ENCODE data around the gene KRT27. TPM values are rescaled to one million over a fixed set of nuclear protein-coding genes. Genes with fewer than 3 reads are reported as not detected.

KRT27 gene
- total and polyA plus RNA-seq, 10 of the 15 experiments (the other 5 are each of a cell fraction or from before 2014, with no cell fraction given) = not detected

GRCh38 chr17:40795019-40795667, 12.8 kb upstream of the KRT27 start:
- no TSS peak for BruUV-seq (replicated peaks)
- H3K4me1 ChIP-seq (ENCODE audit: control insufficient read depth, insufficient read depth, low read length) = no peaks in the 10 kb centered on the region
- WGBS (ENCODE audit: insufficient coverage, insufficient replicate concordance, low lambda C conversion rate, missing lambda C conversion rate) = 38% methylated on average over 10 of the region's 10 CpGs
- ATAC-seq (no peak), DNase-seq (ENCODE audit: low read depth, low spot score) (no peak), FAIRE-seq (no peak)
- no peak overlapping the region for H2AFZ ChIP-seq (ENCODE audit: control insufficient read depth, low read depth, low read length)
- H3K27ac ChIP-seq (ENCODE audit: control insufficient read depth, insufficient read depth) = no peak overlapping the region
- H4K20me1 ChIP-seq (ENCODE audit: control insufficient read depth, insufficient read depth) = no peaks in the 10 kb centered on the region
- H3K27me3 ChIP-seq (replicated peaks in 1 of 2; ENCODE audit: control insufficient read depth in 2 of 2, insufficient read depth in 2 of 2, low read length in 1 of 2) = peaks cover 2 to 9% of the 10 kb centered on the region in 2 experiments; a peak in 1 of 4 replicates
- no peak overlapping the region for H3K9ac ChIP-seq (ENCODE audit: control insufficient read depth, insufficient read depth, low read length)
- intact Hi-C loops (cut with micrococcal nuclease; ENCODE audit: unreplicated experiment) (loop anchor here (10.0 kb wide), 1 partner anchor 250 kb away; no protein-coding TSS in a partner anchor), in situ Hi-C loops (cut with MboI) (no loop called here)
- no peaks in the 10 kb centered on the region for H3K79me2 ChIP-seq (ENCODE audit: control insufficient read depth, insufficient read depth, low read length)
- H3K9me3 ChIP-seq (replicated peaks; ENCODE audit: control insufficient read depth, insufficient read depth, low read length) = no peaks in the 10 kb centered on the region
- ChIA-PET CTCF (interaction anchor here (1.1 to 1.6 kb wide), 4 partner anchors 12 to 871 kb away, joined by 3 to 5 read pairs (median 4); no protein-coding TSS in a partner anchor), RAD21 (ENCODE audit: unreplicated experiment) (interaction anchor here (0.6 to 1.3 kb wide), 3 partner anchors 24 to 180 kb away, joined by 3 to 5 read pairs (median 4); no protein-coding TSS in a partner anchor), SMC1A (ENCODE audit: uncharacterized antibody, unreplicated experiment) (interaction anchor here (0.7 to 1.5 kb wide), 5 partner anchors 10 to 234 kb away, joined by 3 to 4 read pairs (median 3); no protein-coding TSS in a partner anchor), POLR2A (no interaction called here)
- H3K4me2 ChIP-seq (ENCODE audit: control insufficient read depth, insufficient read depth) = no peak overlapping the region
- H3K36me3 ChIP-seq (ENCODE audit: control insufficient read depth in 2 of 2, insufficient read depth in 2 of 2, low read length in 1 of 2) = no peaks in the 10 kb centered on the region
- no peak overlapping the region for H3K4me3 ChIP-seq
- TF ChIP-seq NR2F1 (conservative IDR thresholded peaks at IDR 0.05) (no peak), NFYA (IDR thresholded peaks at IDR 0.05; ENCODE audit: borderline replicate concordance, low read depth, low read length) (no peak), SREBF1 (IDR thresholded peaks at IDR 0.05; ENCODE audit: low read length) (no peak), NR2C2 (IDR thresholded peaks at IDR 0.05; ENCODE audit: borderline replicate concordance, control insufficient read depth, insufficient read length, low read depth) (no peak), SUPT20H (IDR thresholded peaks at IDR 0.05; ENCODE audit: borderline replicate concordance, control insufficient read depth, low read depth, low read length) (no peak), EED (IDR thresholded peaks at IDR 0.05; ENCODE audit: low read depth) (no peak), ZNF24 (IDR thresholded peaks at IDR 0.05) (no peak), REST (IDR thresholded peaks at IDR 0.05; ENCODE audit: low read depth, low read length) (no peak), CUX1 (IDR thresholded peaks at IDR 0.05; ENCODE audit: insufficient replicate concordance, low read depth, low read length) (no peak), HCFC1 (IDR thresholded peaks at IDR 0.05; ENCODE audit: low read length) (no peak), ATF2 (IDR thresholded peaks at IDR 0.05; ENCODE audit: low read length) (no peak)

All from GM12878 (cell line).